ENCODE results near the gene PTPN22.

- TF ChIP-seq CTCF (optimal IDR thresholded peaks at IDR 0.05 in 1 of 3, IDR thresholded peaks at IDR 0.05 in 1 of 3, conservative IDR thresholded peaks at IDR 0.05 in 1 of 3; ENCODE audit: extremely low read depth in 1 of 3, insufficient read depth in 2 of 3, low read length in 3 of 3) (no peak), EZH2 (IDR thresholded peaks at IDR 0.05; ENCODE audit: low read length) (no peak)
Observed at GRCh38 chr1:113871597-113872113, at the start of gene PTPN22.
